Activated gamma-delta T cell (primary cell): Measurements from ENCODE around the gene SMAP2.

Source experiments
- DNase-seq: peaks from one replicate; lab custom pipeline; 2025; lab: John Stamatoyannopoulos, UW

Gene SMAP2

DNA sequence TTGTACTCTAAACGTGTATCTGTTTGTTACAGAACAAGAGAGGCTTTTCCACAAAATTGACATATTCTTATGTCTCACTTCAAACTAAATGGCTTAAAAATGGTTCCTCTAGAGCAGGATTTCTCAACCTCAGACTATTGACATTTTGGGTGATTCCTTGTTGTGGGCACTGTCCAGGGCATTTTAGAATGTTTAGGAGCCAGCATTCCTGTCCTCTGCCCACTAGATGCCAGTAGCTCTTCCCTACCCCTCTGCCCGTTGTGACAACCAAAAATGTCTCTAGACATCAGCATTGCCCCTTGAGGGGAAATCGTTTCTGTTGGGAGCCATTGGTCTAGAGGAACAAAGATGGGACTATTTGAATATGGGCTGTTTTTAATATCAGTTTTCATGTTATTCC is 17.3 kb downstream of the SMAP2 start:
- DNase-seq: no peak

DNA sequence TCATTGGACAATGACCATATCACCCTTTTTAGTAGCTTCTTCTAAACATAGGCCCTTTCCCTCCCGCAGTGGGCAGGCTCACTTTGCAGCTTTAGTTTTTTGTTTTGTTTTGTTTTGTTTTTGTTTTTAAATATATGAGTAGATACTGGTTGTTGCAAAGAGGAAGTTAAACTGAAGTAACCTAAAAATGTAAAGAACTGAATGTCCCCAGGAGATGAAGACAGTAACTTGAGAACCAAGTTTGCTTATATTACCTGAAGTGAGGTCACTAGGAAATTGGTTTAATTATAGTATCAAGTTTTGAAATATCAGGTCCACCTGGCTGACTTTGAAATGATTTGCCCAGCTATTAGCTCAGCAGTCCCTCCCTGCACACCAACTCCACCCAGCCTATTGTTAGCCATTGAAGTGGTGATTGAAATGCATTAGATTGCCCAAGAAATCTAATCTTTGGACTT is 18.2 kb downstream of the SMAP2 start:
- no peak for DNase-seq

DNA sequence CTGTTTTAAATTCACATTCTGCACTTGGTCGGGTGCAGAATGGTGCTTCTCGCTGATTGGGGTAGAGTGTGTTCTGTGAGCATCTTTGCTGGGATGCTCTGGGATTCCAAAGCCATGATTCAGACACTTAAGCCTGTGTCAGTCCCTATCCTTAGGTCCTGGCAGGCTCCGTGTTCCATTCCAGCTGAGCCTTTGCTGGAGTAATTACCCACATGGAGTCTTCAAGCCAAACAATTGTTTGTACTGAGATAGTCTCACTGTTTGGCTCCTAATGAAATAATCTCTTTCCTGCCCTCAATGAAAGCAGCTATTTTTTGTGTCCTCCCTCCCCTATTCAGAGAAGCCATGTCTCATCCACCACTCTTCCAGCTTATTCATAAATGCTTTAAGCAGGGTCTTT is 18.7 kb downstream of the SMAP2 start:
- no peak for DNase-seq

- DNase-seq: no peak
Measured at GRCh38 chr1:40393173-40393572, 19.6 kb downstream of the SMAP2 start.

DNA sequence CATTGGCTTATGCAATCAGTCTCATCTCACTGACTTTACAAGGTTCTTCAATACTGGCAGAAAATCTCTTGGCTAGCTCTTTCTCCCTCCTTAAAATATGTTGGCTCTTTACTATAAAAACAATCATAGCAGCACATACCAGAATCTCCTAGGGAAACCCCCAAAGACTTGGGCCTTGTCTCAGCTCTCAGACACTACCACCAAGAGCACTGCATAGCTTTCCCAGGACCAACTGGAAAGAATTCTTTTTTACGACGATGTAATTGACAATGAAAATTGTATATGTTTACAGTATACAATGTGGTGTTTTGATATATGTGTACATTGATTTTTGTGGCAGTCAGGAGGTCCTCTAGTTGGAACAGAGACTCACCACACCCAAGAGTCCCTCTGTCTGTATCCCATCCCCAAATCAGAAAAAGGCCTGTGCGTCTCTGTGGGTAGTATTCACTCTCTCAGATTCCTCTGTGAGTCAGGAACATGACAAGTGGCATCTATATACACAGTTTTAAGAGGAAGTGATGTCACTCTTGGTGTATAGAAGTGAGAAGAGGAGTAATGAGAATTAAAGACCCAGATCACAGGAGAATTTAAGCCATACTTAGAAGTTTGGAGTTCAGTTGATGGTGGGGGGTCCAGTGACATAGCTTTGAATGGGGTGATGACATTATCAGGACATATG is 21.1 kb downstream of the SMAP2 start:
- no peak for DNase-seq

DNA sequence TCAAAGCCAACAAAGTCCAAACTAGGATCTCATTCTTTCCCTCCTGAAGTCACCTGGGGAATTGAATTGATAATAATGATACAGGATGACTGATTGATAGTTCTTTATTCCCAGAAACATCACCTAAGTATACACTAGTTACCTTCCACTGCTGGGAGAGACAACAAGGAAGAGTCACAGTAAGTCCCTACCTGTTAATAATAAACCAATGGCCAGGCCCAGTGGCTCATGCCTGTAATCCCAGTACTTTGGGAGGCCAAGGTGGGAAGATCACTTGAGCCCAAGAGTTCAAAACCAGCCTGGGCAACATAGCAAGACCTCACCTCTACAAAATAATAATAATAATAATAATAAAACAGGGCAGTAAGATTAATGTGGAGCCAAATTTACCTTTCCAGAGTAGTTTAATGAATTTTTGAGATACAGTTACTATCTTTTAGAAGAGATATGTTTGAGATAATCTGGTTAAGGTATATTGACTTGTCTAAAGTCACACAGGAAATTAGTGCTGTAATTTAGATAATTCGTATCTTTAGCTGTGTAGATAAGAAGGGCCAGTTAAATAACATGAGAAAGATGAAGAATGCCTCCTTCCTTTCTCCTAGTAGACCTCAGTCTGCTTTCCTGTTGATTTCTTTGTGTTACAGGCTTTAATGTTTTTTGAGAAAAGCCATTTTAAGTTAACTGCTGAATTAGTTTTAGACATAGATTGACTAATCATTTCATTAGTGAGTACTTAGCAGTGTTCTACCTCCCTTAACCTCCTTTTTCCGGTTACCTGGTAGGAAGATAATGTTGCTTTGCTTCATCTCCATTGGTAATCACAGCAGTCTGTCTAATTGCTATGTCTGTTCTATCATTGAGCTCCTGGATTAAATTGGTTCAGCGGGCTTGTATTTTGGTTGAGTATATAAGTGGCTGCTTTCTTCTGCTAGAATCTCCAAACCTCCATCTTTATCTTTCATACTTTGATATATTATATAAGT is 22.0 kb downstream of the SMAP2 start:
- DNase-seq: no peak

GRCh38 chr1:40396420-40396819 is 22.9 kb downstream of the SMAP2 start:
- no peak for DNase-seq

- DNase-seq: no peak
Measured at GRCh38 chr1:40397258-40397657, 23.7 kb downstream of the SMAP2 start.

- no peak for DNase-seq
Measured at GRCh38 chr1:40399984-40400704, 26.6 kb downstream of the SMAP2 start.

DNA sequence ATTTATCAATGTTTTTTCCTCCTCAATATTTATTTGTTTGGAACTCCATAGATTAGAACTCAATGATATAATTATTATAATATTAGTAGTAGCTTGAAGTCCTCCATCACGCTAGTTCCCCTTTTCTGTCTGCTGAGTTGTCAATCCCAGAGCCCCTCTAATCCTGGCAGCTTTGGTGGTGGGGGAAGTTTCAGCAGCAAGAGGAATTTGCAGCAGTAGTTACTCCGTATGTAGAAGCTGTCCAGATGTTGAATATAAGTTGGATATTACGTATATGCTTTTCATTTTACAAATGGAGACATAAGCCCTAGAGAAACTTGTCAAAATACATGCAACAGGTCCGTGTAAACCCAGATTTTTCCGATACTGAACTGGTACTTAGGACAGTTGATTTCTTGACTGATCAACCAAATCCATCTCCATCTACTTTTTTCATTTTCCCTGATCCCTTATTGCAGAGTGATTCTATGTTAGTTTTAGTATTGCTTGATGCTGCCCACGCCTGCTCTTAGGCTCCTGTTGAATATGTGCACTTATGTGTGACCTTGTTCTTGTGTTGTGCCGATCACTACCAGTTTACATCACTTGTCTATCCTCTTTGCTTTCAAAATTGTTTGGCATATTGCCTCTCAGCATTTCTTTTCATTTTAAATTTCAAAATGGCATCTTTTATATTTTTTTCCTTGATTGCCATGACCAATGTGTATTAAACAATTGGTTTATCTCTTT is 28.1 kb downstream of the SMAP2 start:
- no peak for DNase-seq

- DNase-seq: no peak
Measured at GRCh38 chr1:40404670-40405462, 31.3 kb downstream of the SMAP2 start.

- DNase-seq: no peak
Measured at GRCh38 chr1:40405812-40406211, 32.3 kb downstream of the SMAP2 start.

DNA sequence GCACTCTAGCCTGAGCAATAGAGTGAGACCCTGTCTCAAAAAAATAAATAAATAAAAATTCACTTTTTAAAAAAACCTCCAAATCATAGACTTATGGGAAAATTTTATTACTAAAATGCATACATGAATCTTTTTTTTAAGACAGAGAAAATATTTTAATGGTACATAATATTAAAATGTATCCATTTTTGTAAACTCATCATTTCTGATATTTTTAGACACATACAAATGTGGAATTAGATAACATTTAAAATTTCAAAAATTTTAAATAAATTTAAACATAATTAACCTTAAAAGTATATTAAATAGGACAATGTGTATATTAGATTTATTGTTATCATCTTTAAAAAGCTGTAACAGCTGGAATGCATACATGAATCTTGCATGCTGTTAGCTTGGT is 33.9 kb downstream of the SMAP2 start:
- no peak for DNase-seq

DNA sequence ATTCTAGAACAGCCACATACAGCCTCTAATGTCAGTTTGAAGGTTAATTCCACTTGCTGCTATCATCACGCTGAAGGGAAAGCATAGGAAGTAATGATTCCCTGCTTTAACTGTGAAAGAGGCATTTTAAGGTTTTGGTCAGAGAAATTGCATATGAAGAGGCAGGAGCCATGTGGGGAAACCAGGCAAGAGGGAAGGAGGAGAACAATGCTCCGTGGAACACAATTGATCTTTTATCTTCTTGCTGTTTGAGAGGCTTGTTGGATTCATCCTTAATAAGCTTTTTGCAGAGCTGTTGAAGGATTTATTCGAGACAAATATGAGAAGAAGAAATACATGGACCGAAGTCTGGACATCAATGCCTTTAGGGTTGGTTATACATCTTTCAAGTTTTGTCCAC is 35.9 kb downstream of the SMAP2 start:
- DNase-seq: no peak

DNA sequence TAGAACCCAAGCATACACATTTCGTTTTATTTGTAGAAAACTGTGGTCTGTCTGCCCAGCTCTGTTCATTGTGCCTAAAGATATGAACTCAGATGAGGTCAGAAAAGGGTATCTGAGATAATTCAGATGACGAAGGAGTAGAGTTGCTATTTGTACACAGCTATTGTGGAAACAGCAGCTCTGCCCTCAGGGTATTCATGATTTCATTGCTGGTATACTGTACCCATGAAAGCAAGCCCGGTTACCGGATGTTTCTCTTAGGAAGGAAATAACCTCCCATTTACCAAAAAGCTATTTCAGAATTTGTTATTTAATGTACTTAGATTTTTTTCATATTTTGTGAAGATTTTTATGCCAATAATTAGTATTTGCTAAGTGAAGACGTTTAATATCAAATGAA is 37.8 kb downstream of the SMAP2 start:
- no peak for DNase-seq

GRCh38 chr1:40411843-40412242 is 38.3 kb downstream of the SMAP2 start:
- DNase-seq: no peak

DNA sequence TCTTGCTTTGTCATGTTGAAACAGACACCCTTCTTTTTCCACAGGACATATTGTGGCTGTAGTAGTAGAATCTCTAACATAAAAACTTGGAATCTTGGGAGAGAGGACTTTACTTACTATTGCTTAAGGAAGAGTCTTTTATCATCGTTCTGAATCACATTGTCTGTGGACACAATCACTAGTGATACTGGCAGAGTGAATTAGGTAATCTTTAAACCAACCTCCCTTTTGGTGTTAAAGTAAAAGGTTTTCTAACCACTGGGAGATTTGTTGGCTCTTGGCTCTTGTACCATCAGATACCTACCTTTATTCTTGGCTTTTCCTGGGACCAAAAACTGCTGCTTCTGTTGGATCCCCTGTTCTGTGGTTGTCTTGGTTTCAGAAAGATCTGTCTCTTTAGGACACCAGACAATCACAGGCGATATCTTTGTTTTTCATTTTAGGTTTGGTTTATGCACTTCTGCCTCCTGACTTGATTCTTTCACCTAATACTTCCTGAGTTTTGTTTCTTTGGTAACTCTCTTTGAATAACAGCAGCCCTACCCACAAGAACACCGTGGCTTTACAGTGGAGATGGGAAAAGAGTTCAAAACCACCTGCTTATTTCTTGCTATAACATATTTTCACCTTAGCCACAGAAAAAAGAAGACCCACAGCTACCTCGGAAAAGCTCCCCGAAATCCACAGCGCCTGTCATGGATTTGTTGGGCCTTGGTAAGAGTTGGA is 40.2 kb downstream of the SMAP2 start:
- DNase-seq: no peak

DNA sequence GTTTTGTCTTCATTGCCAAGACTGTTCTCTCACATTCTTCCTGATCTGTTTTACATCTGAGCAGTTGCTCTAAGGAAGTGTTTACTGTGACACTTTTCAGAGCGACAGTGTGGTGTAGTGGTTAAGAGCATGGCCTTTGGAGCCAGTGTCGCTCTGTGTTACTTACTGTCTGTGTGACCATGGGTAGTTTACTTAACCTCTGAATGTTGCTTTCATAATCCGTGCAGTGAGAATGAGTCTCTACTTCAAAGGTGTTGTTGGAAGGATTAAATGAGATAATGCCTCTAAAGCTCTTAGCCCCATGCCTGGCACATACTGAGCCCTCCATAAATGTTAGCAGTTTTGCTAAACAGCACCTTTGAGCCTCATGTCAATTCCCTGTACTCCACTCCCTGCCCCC is 40.8 kb downstream of the SMAP2 start:
- DNase-seq: no peak

DNA sequence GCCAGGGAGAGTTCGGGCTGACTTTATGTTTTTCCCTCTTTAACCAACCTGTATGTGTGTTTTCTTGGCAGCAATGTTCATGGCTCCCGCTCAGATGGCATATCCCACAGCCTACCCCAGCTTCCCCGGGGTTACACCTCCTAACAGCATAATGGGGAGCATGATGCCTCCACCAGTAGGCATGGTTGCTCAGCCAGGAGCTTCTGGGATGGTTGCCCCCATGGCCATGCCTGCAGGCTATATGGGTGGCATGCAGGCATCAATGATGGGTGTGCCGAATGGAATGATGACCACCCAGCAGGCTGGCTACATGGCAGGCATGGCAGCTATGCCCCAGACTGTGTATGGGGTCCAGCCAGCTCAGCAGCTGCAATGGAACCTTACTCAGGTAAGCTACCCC is 43.2 kb downstream of the SMAP2 start:
- DNase-seq: no peak
